ENCODE measurements around the gene PPP1R15A. TPM values are rescaled to one million over a fixed set of nuclear protein-coding genes. Genes with fewer than 3 reads are reported as not detected.
"Not testable (repeated sequence)": the region's sequence is repeated elsewhere in the genome, so short reads cannot be mapped to it uniquely, and the experiment has no call there.

The PPP1R15A gene
- total RNA-seq, 4 donors from 2014 or later: 28.7 to 73.9 (median 39.8) TPM

GRCh38 chr19:48881741-48882657 is 9.8 kb downstream of the PPP1R15A start:
- Histone ChIP-seq H3K27me3 (no peaks in the 10 kb centered on the region), H3K27ac (peak overlapping the region in 2 of 4 donors; percentile 23 to 43), H3K36me3 (peaks cover 0 to 16% of the 10 kb centered on the region in 2 donors), H3K4me1 (peaks cover 7 to 9% of the 10 kb centered on the region in 2 donors), H3K4me3 (no peak overlapping the region), H3K9me3 (no peaks in the 10 kb centered on the region)
- TF ChIP-seq POLR2A (IDR thresholded peaks at IDR 0.05) (no peak), CTCF (IDR thresholded peaks at IDR 0.05 in 4 of 5, conservative IDR thresholded peaks at IDR 0.05 in 1 of 5) (no peak)
- DNase-seq (peak in 1 of 2 donors; percentile 39), ATAC-seq (peak; percentile 74 to 82)
- intact Hi-C loops (cut with DNase I; ENCODE audit: low total_unique reads) (no loop called here), in situ Hi-C loops (cut with MboI; ENCODE audit: low sequenced_read_pairs in 4 of 4) (no loop called here)

- H3K27me3 ChIP-seq: no peaks in the 10 kb centered on the region
- intact Hi-C loops (cut with DNase I; ENCODE audit: low total_unique reads) (no loop called here), in situ Hi-C loops (cut with MboI; ENCODE audit: low sequenced_read_pairs in 4 of 4) (no loop called here)
- peaks cover 0 to under 1% of the 10 kb centered on the region in 2 donors for H3K4me1 ChIP-seq
- DNase-seq (no peak), ATAC-seq (no peak)
- no peak overlapping the region for H3K4me3 ChIP-seq
- TF ChIP-seq POLR2A (IDR thresholded peaks at IDR 0.05): no peak
- TF ChIP-seq CTCF (IDR thresholded peaks at IDR 0.05 in 4 of 5, conservative IDR thresholded peaks at IDR 0.05 in 1 of 5): no peak
- H3K9me3 ChIP-seq: no peaks in the 10 kb centered on the region
- no peaks in the 10 kb centered on the region for H3K36me3 ChIP-seq
- no peak overlapping the region for H3K27ac ChIP-seq
Measured at GRCh38 chr19:48883726-48884125, 11.5 kb downstream of the PPP1R15A start.

GRCh38 chr19:48887861-48888612 is 15.8 kb downstream of the PPP1R15A start:
- Histone ChIP-seq H3K9me3 (no peaks in the 10 kb centered on the region), H3K27ac (no peak overlapping the region), H3K27me3 (no peaks in the 10 kb centered on the region), H3K4me3 (no peak overlapping the region), H3K36me3 (no peaks in the 10 kb centered on the region), H3K4me1 (no peaks in the 10 kb centered on the region)
- no peak for ATAC-seq
- DNase-seq: no peak
- intact Hi-C loops (cut with DNase I; ENCODE audit: low total_unique reads): no loop called here
- in situ Hi-C loops (cut with MboI; ENCODE audit: low sequenced_read_pairs in 4 of 4): no loop called here
- TF ChIP-seq CTCF (IDR thresholded peaks at IDR 0.05 in 4 of 5, conservative IDR thresholded peaks at IDR 0.05 in 1 of 5): no peak

GRCh38 chr19:48889496-48889895 is 17.3 kb downstream of the PPP1R15A start:
- ATAC-seq; DNase-seq; H3K36me3 ChIP-seq; intact Hi-C loops (cut with DNase I; ENCODE audit: low total_unique reads); H3K9me3 ChIP-seq; H3K4me1 ChIP-seq; in situ Hi-C loops (cut with MboI; ENCODE audit: low sequenced_read_pairs in 4 of 4); H3K27me3 ChIP-seq; H3K4me3 ChIP-seq; H3K27ac ChIP-seq: not testable (repeated sequence)

- no peak for TF ChIP-seq CTCF (IDR thresholded peaks at IDR 0.05 in 4 of 5, conservative IDR thresholded peaks at IDR 0.05 in 1 of 5)
- TF ChIP-seq POLR2A (IDR thresholded peaks at IDR 0.05): no peak
- Histone ChIP-seq H3K4me3 (no peak overlapping the region), H3K36me3 (no peaks in the 10 kb centered on the region), H3K9me3 (no peaks in the 10 kb centered on the region), H3K27me3 (no peaks in the 10 kb centered on the region), H3K4me1 (no peaks in the 10 kb centered on the region), H3K27ac (no peak overlapping the region)
- in situ Hi-C loops (cut with MboI; ENCODE audit: low sequenced_read_pairs in 4 of 4) (no loop called here), intact Hi-C loops (cut with DNase I; ENCODE audit: low total_unique reads) (no loop called here)
- DNase-seq (no peak), ATAC-seq (no peak)
Measured at GRCh38 chr19:48890551-48890950, 18.3 kb downstream of the PPP1R15A start.

Measured in gastrocnemius medialis (tissue), 4 donors.